WTC11 (cell line): ENCODE data around the gene DEPDC5. TPM values are rescaled to one million over a fixed set of nuclear protein-coding genes. Genes with fewer than 3 reads are reported as not detected.

ENCODE experiments used
- ATAC-seq: fragments of 200-7000 bp; cut with Tn5 transposase; 2 replicates; pipeline ENCODE4 v1.10.0; 2021; ENCODE audit warnings: mild to moderate bottlenecking, moderate library complexity
- CTCF ChIA-PET: fragments of 300-600 bp; sonication (Branson Sonifier 250); formaldehyde crosslinking; loops from one replicate; lab custom pipeline; 2021; ENCODE audit warnings: antibody characterized with exemption; lab: Charles Lee
- POLR2A ChIA-PET: fragments of 350-600 bp; sonication (Branson Sonifier 250); formaldehyde crosslinking; loops from one replicate; lab custom pipeline; 2021; ENCODE audit warnings: antibody characterized with exemption; lab: Charles Lee
- DNase-seq: peaks from one replicate; pipeline ENCODE4 v3.0.0; 2021; ENCODE audit warnings: low spot score
- H3K27ac Mint-ChIP-seq: 2 replicates; pipeline ENCODE4 v1.8.0; 2021; ENCODE audit warnings: mixed read lengths
- H3K27me3 Mint-ChIP-seq: 2 replicates; pipeline ENCODE4 v1.8.0; 2021; ENCODE audit warnings: low read depth, mild to moderate bottlenecking, moderate library complexity, mixed read lengths
- H3K36me3 Mint-ChIP-seq: 2 replicates; pipeline ENCODE4 v1.8.0; 2021; ENCODE audit warnings: mixed read lengths
- H3K4me1 Mint-ChIP-seq: 2 replicates; pipeline ENCODE4 v1.8.0; 2022; ENCODE audit warnings: mixed read lengths
- H3K4me3 Mint-ChIP-seq: 2 replicates; pipeline ENCODE4 v1.8.0; 2021; ENCODE audit warnings: mild to moderate bottlenecking, moderate library complexity, mixed read lengths
- H3K9me3 Mint-ChIP-seq: 2 replicates; pipeline ENCODE4 v1.8.0; 2021; ENCODE audit warnings: mixed read lengths
- CBFB ChIP-seq: sonication (generic); formaldehyde crosslinking; IDR thresholded peaks from 2 replicates; pipeline ENCODE4 v1.8.1; 2022; ENCODE audit warnings: mild to moderate bottlenecking, low read depth, missing genetic modification reagents
- CREB1 ChIP-seq: sonication (generic); formaldehyde crosslinking; IDR thresholded peaks from 2 replicates; pipeline ENCODE4 v1.8.0; 2023; ENCODE audit warnings: mild to moderate bottlenecking, missing genetic modification reagents
- EMX1 ChIP-seq: fragments of 250-450 bp; sonication (Bioruptor Pico); IDR thresholded peaks from 2 replicates; pipeline ENCODE4 v1.8.0; 2021; ENCODE audit warnings: mild to moderate bottlenecking
- ESRRA ChIP-seq: sonication (generic); formaldehyde crosslinking; IDR thresholded peaks from 2 replicates; pipeline ENCODE4 v1.8.1; 2022; ENCODE audit warnings: mild to moderate bottlenecking, missing genetic modification reagents, borderline replicate concordance
- FOXK1 ChIP-seq: sonication (generic); formaldehyde crosslinking; IDR thresholded peaks from 2 replicates; pipeline ENCODE4 v1.8.0; 2022; ENCODE audit warnings: mild to moderate bottlenecking, moderate library complexity, missing genetic modification reagents
- GTF2I ChIP-seq: fragments of 250-450 bp; sonication (Bioruptor Pico); conservative IDR thresholded peaks from 2 replicates; pipeline ENCODE4 v1.4.0; 2021; ENCODE audit warnings: mild to moderate bottlenecking
- IRF2 ChIP-seq: sonication (generic); formaldehyde crosslinking; IDR thresholded peaks from 2 replicates; pipeline ENCODE4 v1.8.0; 2022; ENCODE audit warnings: low read depth, missing genetic modification reagents, borderline replicate concordance
- KAT7 ChIP-seq: sonication (generic); formaldehyde crosslinking; IDR thresholded peaks from 2 replicates; pipeline ENCODE4 v1.8.1; 2023; ENCODE audit warnings: missing genetic modification reagents, mild to moderate bottlenecking, borderline replicate concordance
- NR3C1 ChIP-seq: sonication (generic); formaldehyde crosslinking; conservative IDR thresholded peaks from 2 replicates; pipeline ENCODE4 v1.8.1; 2023; ENCODE audit warnings: low read depth, mild to moderate bottlenecking, missing genetic modification reagents
- SOX15 ChIP-seq: fragments of 250-450 bp; sonication (Bioruptor Pico); IDR thresholded peaks from 2 replicates; pipeline ENCODE4 v1.9.0; 2021; ENCODE audit warnings: mild to moderate bottlenecking
- TEAD1 ChIP-seq: sonication (generic); formaldehyde crosslinking; IDR thresholded peaks from 2 replicates; pipeline ENCODE4 v1.8.0; 2022; ENCODE audit warnings: mild to moderate bottlenecking, missing genetic modification reagents
- TEAD4 ChIP-seq: sonication (generic); formaldehyde crosslinking; IDR thresholded peaks from 2 replicates; pipeline ENCODE4 v1.8.0; 2022; ENCODE audit warnings: mild to moderate bottlenecking, missing genetic modification reagents
- TP53 ChIP-seq: sonication (generic); formaldehyde crosslinking; IDR thresholded peaks from 2 replicates; pipeline ENCODE4 v1.8.1; 2023; ENCODE audit warnings: mild to moderate bottlenecking, missing genetic modification reagents
- ZNF232 ChIP-seq: sonication (generic); formaldehyde crosslinking; IDR thresholded peaks from 2 replicates; pipeline ENCODE4 v1.8.0; 2022; ENCODE audit warnings: mild to moderate bottlenecking, missing genetic modification reagents
- ZNF263 ChIP-seq: sonication (generic); formaldehyde crosslinking; IDR thresholded peaks from 2 replicates; pipeline ENCODE4 v1.8.1; 2022; ENCODE audit warnings: low read depth, mild to moderate bottlenecking, moderate library complexity, missing genetic modification reagents
- ZNF317 ChIP-seq: sonication (generic); formaldehyde crosslinking; IDR thresholded peaks from 2 replicates; pipeline ENCODE4 v1.8.1; 2023; ENCODE audit warnings: low read depth, mild to moderate bottlenecking, moderate library complexity, missing genetic modification reagents, borderline replicate concordance
- total RNA-seq: library from RNA; stranded (reverse); gene quantifications from 3 replicates; pipeline ENCODE4 v1.2.3, GENCODE V29; 2021
- TF ChIP-seq, protein P1 (sequence below): sonication (generic); formaldehyde crosslinking; IDR thresholded peaks from 2 replicates; pipeline ENCODE4 v1.8.0; 2022; ENCODE audit warnings: mild to moderate bottlenecking, missing genetic modification reagents
- TF ChIP-seq, protein P2 (sequence below): fragments of 250-450 bp; sonication (Bioruptor Pico); IDR thresholded peaks from 2 replicates; pipeline ENCODE4 v1.9.0; 2021; ENCODE audit warnings: moderate library complexity, mild to moderate bottlenecking, inconsistent platforms, borderline replicate concordance
- TF ChIP-seq, protein P3 (sequence below): fragments of 250-450 bp; sonication (Bioruptor Pico); IDR thresholded peaks from 2 replicates; pipeline ENCODE4 v1.9.0; 2021; ENCODE audit warnings: mild to moderate bottlenecking
- TF ChIP-seq, protein P4 (sequence below): sonication (generic); formaldehyde crosslinking; IDR thresholded peaks from 2 replicates; pipeline ENCODE4 v1.8.1; 2023; ENCODE audit warnings: mild to moderate bottlenecking, moderate library complexity, missing genetic modification reagents
- TF ChIP-seq, protein P5 (sequence below): sonication (generic); formaldehyde crosslinking; IDR thresholded peaks from 2 replicates; pipeline ENCODE4 v1.8.0; 2023; ENCODE audit warnings: mild to moderate bottlenecking, missing genetic modification reagents
- TF ChIP-seq, protein P6 (sequence below): sonication (generic); formaldehyde crosslinking; IDR thresholded peaks from 2 replicates; pipeline ENCODE4 v1.8.1; 2022; ENCODE audit warnings: missing genetic modification reagents, borderline replicate concordance
- TF ChIP-seq, protein P7 (sequence below): sonication (generic); formaldehyde crosslinking; IDR thresholded peaks from 2 replicates; pipeline ENCODE4 v1.8.1; 2023; ENCODE audit warnings: mild to moderate bottlenecking, missing genetic modification reagents, moderate library complexity

The DEPDC5 gene
- total RNA-seq, 1 experiment from 2014 or later, result 40.5 TPM

DNA sequence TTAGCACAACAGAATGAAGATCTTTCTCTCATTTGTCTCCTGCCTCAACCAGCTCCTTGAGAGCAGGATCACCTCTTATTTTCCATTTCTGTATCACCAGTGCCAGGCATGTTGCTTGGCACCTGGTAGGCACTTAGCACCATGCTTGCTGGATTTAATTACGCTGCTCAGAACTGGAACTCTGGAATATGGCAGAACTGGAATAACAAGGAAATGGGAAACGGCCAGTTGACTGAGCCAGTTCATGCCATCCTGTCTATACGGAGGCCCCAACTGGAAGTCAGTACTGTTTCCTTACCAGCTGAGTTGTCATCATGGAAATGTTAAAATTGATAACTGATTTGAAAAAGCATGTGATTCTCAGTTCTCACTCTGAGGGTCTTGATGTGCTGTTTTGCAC, 121.0 kb downstream of the DEPDC5 start (continued):
- TF ChIP-seq, protein P1, sequence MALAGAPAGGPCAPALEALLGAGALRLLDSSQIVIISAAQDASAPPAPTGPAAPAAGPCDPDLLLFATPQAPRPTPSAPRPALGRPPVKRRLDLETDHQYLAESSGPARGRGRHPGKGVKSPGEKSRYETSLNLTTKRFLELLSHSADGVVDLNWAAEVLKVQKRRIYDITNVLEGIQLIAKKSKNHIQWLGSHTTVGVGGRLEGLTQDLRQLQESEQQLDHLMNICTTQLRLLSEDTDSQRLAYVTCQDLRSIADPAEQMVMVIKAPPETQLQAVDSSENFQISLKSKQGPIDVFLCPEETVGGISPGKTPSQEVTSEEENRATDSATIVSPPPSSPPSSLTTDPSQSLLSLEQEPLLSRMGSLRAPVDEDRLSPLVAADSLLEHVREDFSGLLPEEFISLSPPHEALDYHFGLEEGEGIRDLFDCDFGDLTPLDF, result no peak
- no peak for TF ChIP-seq NR3C1 (CRISPR knock-in tag)
- TF ChIP-seq FOXK1 (CRISPR knock-in tag), result no peak
- TF ChIP-seq, protein P2, sequence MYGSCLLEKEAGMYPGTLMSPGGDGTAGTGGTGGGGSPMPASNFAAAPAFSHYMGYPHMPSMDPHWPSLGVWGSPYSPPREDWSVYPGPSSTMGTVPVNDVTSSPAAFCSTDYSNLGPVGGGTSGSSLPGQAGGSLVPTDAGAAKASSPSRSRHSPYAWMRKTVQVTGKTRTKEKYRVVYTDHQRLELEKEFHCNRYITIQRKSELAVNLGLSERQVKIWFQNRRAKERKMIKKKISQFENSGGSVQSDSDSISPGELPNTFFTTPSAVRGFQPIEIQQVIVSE (CRISPR knock-in tag), result no peak
- no peak for TF ChIP-seq TEAD1 (CRISPR knock-in tag)
- TF ChIP-seq, protein P3, sequence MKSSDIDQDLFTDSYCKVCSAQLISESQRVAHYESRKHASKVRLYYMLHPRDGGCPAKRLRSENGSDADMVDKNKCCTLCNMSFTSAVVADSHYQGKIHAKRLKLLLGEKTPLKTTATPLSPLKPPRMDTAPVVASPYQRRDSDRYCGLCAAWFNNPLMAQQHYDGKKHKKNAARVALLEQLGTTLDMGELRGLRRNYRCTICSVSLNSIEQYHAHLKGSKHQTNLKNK (CRISPR knock-in tag), result no peak
- no peak for TF ChIP-seq CBFB (CRISPR knock-in tag)
- TF ChIP-seq, protein P4, sequence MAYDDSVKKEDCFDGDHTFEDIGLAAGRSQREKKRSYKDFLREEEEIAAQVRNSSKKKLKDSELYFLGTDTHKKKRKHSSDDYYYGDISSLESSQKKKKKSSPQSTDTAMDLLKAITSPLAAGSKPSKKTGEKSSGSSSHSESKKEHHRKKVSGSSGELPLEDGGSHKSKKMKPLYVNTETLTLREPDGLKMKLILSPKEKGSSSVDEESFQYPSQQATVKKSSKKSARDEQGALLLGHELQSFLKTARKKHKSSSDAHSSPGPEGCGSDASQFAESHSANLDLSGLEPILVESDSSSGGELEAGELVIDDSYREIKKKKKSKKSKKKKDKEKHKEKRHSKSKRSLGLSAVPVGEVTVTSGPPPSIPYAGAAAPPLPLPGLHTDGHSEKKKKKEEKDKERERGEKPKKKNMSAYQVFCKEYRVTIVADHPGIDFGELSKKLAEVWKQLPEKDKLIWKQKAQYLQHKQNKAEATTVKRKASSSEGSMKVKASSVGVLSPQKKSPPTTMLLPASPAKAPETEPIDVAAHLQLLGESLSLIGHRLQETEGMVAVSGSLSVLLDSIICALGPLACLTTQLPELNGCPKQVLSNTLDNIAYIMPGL (CRISPR knock-in tag), result no peak
- no peak for TF ChIP-seq SOX15

DNA sequence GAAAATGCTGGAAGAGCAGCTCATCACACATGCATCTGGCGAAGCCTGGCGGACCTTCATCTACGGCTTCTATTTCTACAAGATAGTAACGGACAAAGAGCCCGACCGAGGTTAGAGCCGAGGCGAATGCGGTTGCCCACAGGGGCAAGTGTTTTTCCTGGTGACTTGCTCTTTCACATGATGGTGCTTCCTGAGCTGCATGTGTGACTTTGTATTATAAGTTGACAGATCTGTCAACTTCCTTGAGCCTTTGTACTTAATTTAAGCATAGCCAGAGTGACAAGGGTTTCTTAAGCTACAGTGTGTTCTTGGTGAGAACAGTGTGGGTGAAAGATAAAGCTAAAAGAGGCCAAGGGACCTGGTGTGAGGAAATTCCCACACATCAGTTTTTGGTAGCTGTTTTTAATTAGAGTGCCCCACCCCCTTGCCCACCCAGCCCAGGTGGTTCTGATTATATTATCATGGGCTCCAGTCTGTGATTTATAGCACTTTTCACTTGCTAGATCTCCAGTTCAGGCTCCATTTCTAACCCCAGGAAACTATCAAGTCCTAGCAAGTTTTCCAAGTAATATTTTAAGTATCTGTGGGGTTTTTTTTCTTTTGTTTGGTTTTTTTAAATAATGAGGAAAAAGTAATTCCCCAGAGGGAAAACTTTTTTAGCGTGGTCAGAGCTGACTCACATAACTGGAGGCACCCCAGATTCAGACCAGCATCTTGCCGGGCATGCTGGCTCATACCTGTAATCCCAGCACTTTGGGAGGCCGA, 122.5 kb downstream of the DEPDC5 start:
- no peak overlapping the region for H3K4me3 Mint-ChIP-seq
- H3K36me3 Mint-ChIP-seq, result peaks cover 14% of the 10 kb centered on the region
- DNase-seq (no peak), ATAC-seq (no peak)
- H3K27me3 Mint-ChIP-seq, result no peaks in the 10 kb centered on the region
- no peaks in the 10 kb centered on the region for H3K9me3 Mint-ChIP-seq
- ChIA-PET POLR2A (no interaction called here), CTCF (interaction anchor here (1.0 kb wide), 1 partner anchor 94 kb away, joined by 12 read pairs; no protein-coding TSS in a partner anchor)
- no peak overlapping the region for H3K27ac Mint-ChIP-seq
- no peak for TF ChIP-seq IRF2 (CRISPR knock-in tag)
- TF ChIP-seq TP53 (CRISPR knock-in tag), result no peak
- TF ChIP-seq ESRRA, result no peak
- TF ChIP-seq KAT7 (CRISPR knock-in tag), result no peak
- TF ChIP-seq, protein P5, sequence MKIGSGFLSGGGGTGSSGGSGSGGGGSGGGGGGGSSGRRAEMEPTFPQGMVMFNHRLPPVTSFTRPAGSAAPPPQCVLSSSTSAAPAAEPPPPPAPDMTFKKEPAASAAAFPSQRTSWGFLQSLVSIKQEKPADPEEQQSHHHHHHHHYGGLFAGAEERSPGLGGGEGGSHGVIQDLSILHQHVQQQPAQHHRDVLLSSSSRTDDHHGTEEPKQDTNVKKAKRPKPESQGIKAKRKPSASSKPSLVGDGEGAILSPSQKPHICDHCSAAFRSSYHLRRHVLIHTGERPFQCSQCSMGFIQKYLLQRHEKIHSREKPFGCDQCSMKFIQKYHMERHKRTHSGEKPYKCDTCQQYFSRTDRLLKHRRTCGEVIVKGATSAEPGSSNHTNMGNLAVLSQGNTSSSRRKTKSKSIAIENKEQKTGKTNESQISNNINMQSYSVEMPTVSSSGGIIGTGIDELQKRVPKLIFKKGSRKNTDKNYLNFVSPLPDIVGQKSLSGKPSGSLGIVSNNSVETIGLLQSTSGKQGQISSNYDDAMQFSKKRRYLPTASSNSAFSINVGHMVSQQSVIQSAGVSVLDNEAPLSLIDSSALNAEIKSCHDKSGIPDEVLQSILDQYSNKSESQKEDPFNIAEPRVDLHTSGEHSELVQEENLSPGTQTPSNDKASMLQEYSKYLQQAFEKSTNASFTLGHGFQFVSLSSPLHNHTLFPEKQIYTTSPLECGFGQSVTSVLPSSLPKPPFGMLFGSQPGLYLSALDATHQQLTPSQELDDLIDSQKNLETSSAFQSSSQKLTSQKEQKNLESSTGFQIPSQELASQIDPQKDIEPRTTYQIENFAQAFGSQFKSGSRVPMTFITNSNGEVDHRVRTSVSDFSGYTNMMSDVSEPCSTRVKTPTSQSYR (CRISPR knock-in tag), result no peak
- TF ChIP-seq EMX1 (CRISPR knock-in tag), result no peak
- no peak for TF ChIP-seq ZNF263
- TF ChIP-seq CREB1 (CRISPR knock-in tag), result no peak
- TF ChIP-seq, protein P6, sequence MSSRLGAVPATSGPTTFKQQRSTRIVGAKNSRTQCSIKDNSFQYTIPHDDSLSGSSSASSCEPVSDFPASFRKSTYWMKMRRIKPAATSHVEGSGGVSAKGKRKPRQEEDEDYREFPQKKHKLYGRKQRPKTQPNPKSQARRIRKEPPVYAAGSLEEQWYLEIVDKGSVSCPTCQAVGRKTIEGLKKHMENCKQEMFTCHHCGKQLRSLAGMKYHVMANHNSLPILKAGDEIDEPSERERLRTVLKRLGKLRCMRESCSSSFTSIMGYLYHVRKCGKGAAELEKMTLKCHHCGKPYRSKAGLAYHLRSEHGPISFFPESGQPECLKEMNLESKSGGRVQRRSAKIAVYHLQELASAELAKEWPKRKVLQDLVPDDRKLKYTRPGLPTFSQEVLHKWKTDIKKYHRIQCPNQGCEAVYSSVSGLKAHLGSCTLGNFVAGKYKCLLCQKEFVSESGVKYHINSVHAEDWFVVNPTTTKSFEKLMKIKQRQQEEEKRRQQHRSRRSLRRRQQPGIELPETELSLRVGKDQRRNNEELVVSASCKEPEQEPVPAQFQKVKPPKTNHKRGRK, result no peak
- TF ChIP-seq, protein P2 (CRISPR knock-in tag), result no peak
- TF ChIP-seq, protein P4 (CRISPR knock-in tag), result no peak
- no peak for TF ChIP-seq GTF2I (CRISPR knock-in tag)
- TF ChIP-seq, protein P7, sequence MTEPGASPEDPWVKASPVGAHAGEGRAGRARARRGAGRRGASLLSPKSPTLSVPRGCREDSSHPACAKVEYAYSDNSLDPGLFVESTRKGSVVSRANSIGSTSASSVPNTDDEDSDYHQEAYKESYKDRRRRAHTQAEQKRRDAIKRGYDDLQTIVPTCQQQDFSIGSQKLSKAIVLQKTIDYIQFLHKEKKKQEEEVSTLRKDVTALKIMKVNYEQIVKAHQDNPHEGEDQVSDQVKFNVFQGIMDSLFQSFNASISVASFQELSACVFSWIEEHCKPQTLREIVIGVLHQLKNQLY (CRISPR knock-in tag), result no peak
- no peak for TF ChIP-seq TEAD4 (CRISPR knock-in tag)
- no peak for TF ChIP-seq ZNF317 (CRISPR knock-in tag)
- no peak for TF ChIP-seq ZNF232 (CRISPR knock-in tag)
- no peaks in the 10 kb centered on the region for H3K4me1 Mint-ChIP-seq
